HepG2 (cell line): Measurements from ENCODE around the gene SLC38A2. TPM values are rescaled to one million over a fixed set of nuclear protein-coding genes. Genes with fewer than 3 reads are reported as not detected.

Experiments used
- AGO2 ChIP-seq: fragments of 200-400 bp; formaldehyde crosslinking; optimal IDR thresholded peaks from 2 replicates; pipeline ENCODE3; 2017; ENCODE audit warnings: mild to moderate bottlenecking, low read depth, low read length, moderate library complexity
- CEBPG ChIP-seq: IDR thresholded peaks from 2 replicates; pipeline ENCODE4 v1.6.1; 2016
- HNRNPL ChIP-seq: fragments of 200-400 bp; formaldehyde crosslinking; IDR thresholded peaks from 2 replicates; pipeline ENCODE4 v1.6.1; 2017; ENCODE audit warnings: mild to moderate bottlenecking, low read depth, low read length
- MED1 ChIP-seq: sonication (generic); formaldehyde crosslinking; IDR thresholded peaks from 2 replicates; pipeline ENCODE4 v1.4.0; 2020; ENCODE audit warnings: missing genetic modification reagents
- PHF8 ChIP-seq: sonication (generic); formaldehyde crosslinking; IDR thresholded peaks from 2 replicates; pipeline ENCODE4 v1.5.0; 2020; ENCODE audit warnings: missing genetic modification reagents
- POLR2A ChIP-seq, 2 experiments: IDR thresholded peaks; 2 replicates each; pipeline ENCODE4 v1.6.1; 2011; ENCODE audit warnings: low read depth in 2 of 2, low read length in 2 of 2, mild to moderate bottlenecking in 1 of 2, moderate library complexity in 1 of 2; ENCODE audit not compliant: insufficient read depth in 1 of 2
- POLR2AphosphoS5 ChIP-seq: IDR thresholded peaks from 2 replicates; pipeline ENCODE4 v1.6.1; 2012; ENCODE audit warnings: low read depth, low read length
- POLR2G ChIP-seq: fragments of 200-400 bp; formaldehyde crosslinking; IDR thresholded peaks from 2 replicates; pipeline ENCODE4 v1.6.1; 2018; ENCODE audit warnings: mild to moderate bottlenecking, low read depth, low read length, moderate library complexity
- RBFOX2 ChIP-seq: fragments of 200-400 bp; formaldehyde crosslinking; IDR thresholded peaks from 2 replicates; pipeline ENCODE4 v1.6.1; 2017; ENCODE audit warnings: low read depth, mild to moderate bottlenecking, low read length
- RBM22 ChIP-seq: fragments of 200-400 bp; formaldehyde crosslinking; optimal IDR thresholded peaks from 2 replicates; pipeline ENCODE3; 2017; ENCODE audit warnings: mild to moderate bottlenecking, low read length, moderate library complexity
- SATB2 ChIP-seq: sonication (generic); formaldehyde crosslinking; IDR thresholded peaks from 2 replicates; pipeline ENCODE4 v1.5.0; 2020; ENCODE audit warnings: missing genetic modification reagents
- SIN3A ChIP-seq: IDR thresholded peaks from 2 replicates; pipeline ENCODE4 v1.6.1; 2011; ENCODE audit warnings: low read depth, mild to moderate bottlenecking, control low read depth, low read length, borderline replicate concordance
- SPEN ChIP-seq: sonication (generic); formaldehyde crosslinking; IDR thresholded peaks from 2 replicates; pipeline ENCODE4 v1.5.1; 2020; ENCODE audit warnings: low read depth, mild to moderate bottlenecking, missing genetic modification reagents
- SSRP1 ChIP-seq: IDR thresholded peaks from 2 replicates; pipeline ENCODE4 v1.6.1; 2016; ENCODE audit warnings: control low read depth
- THAP9 ChIP-seq: sonication (generic); formaldehyde crosslinking; IDR thresholded peaks from 2 replicates; pipeline ENCODE4; 2020; ENCODE audit warnings: missing genetic modification reagents, mild to moderate bottlenecking, borderline replicate concordance
- TP53 ChIP-seq: sonication (generic); formaldehyde crosslinking; conservative IDR thresholded peaks from 2 replicates; pipeline ENCODE4 v1.4.0; 2020; ENCODE audit warnings: missing genetic modification reagents
- ZNF142 ChIP-seq: sonication (generic); formaldehyde crosslinking; IDR thresholded peaks from 2 replicates; pipeline ENCODE4 v1.4.0; 2020; ENCODE audit warnings: missing genetic modification reagents
- ZNF24 ChIP-seq: fragments of 450-650 bp; IDR thresholded peaks from 2 replicates; pipeline ENCODE4 v1.6.1; 2017; ENCODE audit warnings: antibody characterized with exemption, mild to moderate bottlenecking
- ZNF570 ChIP-seq: sonication (generic); formaldehyde crosslinking; IDR thresholded peaks from 2 replicates; pipeline ENCODE4 v1.4.0; 2020; ENCODE audit warnings: mild to moderate bottlenecking, missing genetic modification reagents, borderline replicate concordance
- polyA plus RNA-seq, 8 experiments: library from polyadenylated mRNA; depleted of rRNA in 3 of 8; stranded (reverse) in 7 of 8; unstranded in 1 of 8; fragments of >200 nt; fragmentation: Illumina TruSeq in 4 of 8; extraction: Trizol in 4 of 8; gene quantifications; 2 replicates each; pipeline versions ENCODE4 v1.2.1 to v1.2.3, GENCODE V29; 2011 to 2016; ENCODE audit warnings: low read depth in 4 of 8, missing spikeins in 1 of 8, mixed read lengths in 1 of 8; ENCODE audit not compliant: insufficient read depth in 1 of 8
- total RNA-seq, 5 experiments: library from RNA; depleted of rRNA; stranded (reverse); fragments of >200 nt; fragmentation: Illumina TruSeq; extraction: Trizol; gene quantifications; 2 replicates each; pipeline ENCODE4 v1.2.3, GENCODE V29; 2016; ENCODE audit warnings: low read depth in 1 of 5

SLC38A2 gene
- total and polyA plus RNA-seq, 2 of the 13 experiments (the other 11 are each of a cell fraction or from before 2014, with no cell fraction given), result 368 to 880 TPM

- peak; percentile 8 to 47; a peak in 3 of 4 replicates for TF ChIP-seq POLR2A (IDR thresholded peaks at IDR 0.05; ENCODE audit: insufficient read depth in 1 of 2, low read depth in 2 of 2, low read length in 2 of 2)
- TF ChIP-seq THAP9 (CRISPR knock-in tag), result no peak
- TF ChIP-seq MED1 (CRISPR knock-in tag), result peak; percentile 46
- no peak for TF ChIP-seq TP53 (CRISPR knock-in tag)
- 0 out of 2 replicates have a peak, but pooled peaks have one; percentile 18 for TF ChIP-seq PHF8 (CRISPR knock-in tag)
- peak; percentile 85; the same call in 1 of the 2 replicates for TF ChIP-seq SSRP1 (CRISPR knock-in tag)
- TF ChIP-seq SIN3A, result peak; percentile 63; the same call in 1 of the 2 replicates
- peak; percentile 83 for TF ChIP-seq AGO2
- 0 out of 2 replicates have a peak, but pooled peaks have one; percentile 20 for TF ChIP-seq ZNF142 (CRISPR knock-in tag)
- no peak for TF ChIP-seq ZNF570
- TF ChIP-seq RBM22, result peak; percentile 85
- peak; percentile 74; the same call in 1 of the 2 replicates for TF ChIP-seq HNRNPL
- TF ChIP-seq POLR2G, result peak; percentile 82
- peak; percentile 13; the same call in 1 of the 2 replicates for TF ChIP-seq RBFOX2
- TF ChIP-seq ZNF24, result no peak
- peak; percentile 24; the same call in 1 of the 2 replicates for TF ChIP-seq SATB2 (CRISPR knock-in tag)
- TF ChIP-seq POLR2AphosphoS5, result peak; percentile 53
- no peak for TF ChIP-seq SPEN (CRISPR knock-in tag)
- TF ChIP-seq CEBPG (CRISPR knock-in tag), result peak; percentile 39; the same call in 1 of the 2 replicates
These were observed 2.8 kb downstream of the SLC38A2 start (continued) for GRCh38 chr12:46369474-46370379.
